GM19372 (cell line): ENCODE data around the gene GPR153.

Experiments
- ATAC-seq: cut with Tn5 transposase; IDR thresholded peaks from one replicate; pipeline ENCODE4 v1.9.1; 2021; ENCODE audit warnings: mild to moderate bottlenecking, low read depth, moderate library complexity; ENCODE audit not compliant: unreplicated experiment

Gene GPR153

GRCh38 chr1:6251233-6251632, 9.7 kb downstream of the GPR153 start:
- ATAC-seq, result no peak

- no peak for ATAC-seq
Measured at GRCh38 chr1:6249739-6250689, 10.9 kb downstream of the GPR153 start.

- ATAC-seq, result no peak
Measured at GRCh38 chr1:6248932-6249738, 11.8 kb downstream of the GPR153 start.

DNA sequence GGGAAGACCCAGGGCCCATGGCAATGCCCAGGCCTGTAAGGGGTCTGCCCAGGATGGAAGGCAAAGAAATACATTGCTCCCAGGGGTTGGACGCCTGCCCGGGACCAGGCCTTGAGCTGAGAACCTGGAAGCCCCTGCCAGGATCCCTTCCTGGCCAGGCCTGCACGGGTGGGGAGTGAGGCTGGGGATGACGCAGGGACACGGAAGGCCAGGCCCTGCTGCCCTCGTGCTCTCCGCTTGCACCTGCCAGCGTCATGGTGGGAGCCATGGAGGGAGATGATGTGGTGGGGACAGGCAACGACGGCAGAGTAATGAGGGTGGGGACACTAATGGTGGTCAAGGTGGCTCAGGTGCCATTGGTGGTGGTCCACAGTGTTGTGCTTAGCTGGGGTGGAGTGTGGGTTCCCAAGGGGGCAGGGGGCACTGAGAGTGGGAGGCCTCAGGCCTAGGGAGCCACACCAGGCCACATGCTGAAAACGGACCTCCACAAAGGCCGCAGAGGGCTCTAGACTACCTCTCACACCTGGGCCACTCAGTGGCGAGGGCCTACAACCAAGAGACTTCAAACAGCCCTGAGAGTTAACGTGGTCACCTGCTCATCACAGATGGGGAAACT, 12.6 kb downstream of the GPR153 start:
- no peak for ATAC-seq

GRCh38 chr1:6247651-6248050, 13.2 kb downstream of the GPR153 start:
- ATAC-seq, result no peak

- ATAC-seq, result no peak
Measured at GRCh38 chr1:6246497-6247467, 14.1 kb downstream of the GPR153 start.

DNA sequence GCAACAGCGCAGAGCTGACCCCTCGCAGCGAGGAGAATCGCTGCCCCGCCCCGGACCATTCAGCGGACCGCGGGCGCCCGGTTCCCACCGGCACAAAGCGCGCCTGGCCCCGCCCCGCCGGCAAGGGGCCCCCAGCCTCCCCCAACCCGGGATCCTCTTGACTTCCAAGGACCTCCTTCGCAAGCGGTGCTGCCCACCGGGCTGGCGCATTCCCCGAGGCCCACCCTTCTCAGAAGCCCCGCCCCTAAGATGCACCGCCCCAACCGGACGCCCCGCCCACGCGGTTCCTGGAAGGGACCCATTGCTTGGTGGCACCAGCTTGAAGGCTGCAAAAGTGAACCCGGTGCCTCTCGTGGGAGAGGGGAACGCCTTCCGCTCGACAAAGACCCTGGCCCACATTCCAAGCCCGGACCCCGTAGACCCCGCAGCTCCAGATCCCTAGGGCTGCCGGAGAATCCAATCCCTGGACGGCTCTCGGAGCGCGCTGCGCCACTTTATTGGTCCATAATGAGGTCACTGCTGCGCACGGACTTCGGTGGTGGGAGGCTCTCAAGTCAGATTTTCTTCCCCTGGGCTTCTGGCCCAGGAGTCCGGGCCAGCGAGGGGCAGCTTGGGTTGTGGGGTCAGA, 14.9 kb downstream of the GPR153 start:
- ATAC-seq, result no peak

DNA sequence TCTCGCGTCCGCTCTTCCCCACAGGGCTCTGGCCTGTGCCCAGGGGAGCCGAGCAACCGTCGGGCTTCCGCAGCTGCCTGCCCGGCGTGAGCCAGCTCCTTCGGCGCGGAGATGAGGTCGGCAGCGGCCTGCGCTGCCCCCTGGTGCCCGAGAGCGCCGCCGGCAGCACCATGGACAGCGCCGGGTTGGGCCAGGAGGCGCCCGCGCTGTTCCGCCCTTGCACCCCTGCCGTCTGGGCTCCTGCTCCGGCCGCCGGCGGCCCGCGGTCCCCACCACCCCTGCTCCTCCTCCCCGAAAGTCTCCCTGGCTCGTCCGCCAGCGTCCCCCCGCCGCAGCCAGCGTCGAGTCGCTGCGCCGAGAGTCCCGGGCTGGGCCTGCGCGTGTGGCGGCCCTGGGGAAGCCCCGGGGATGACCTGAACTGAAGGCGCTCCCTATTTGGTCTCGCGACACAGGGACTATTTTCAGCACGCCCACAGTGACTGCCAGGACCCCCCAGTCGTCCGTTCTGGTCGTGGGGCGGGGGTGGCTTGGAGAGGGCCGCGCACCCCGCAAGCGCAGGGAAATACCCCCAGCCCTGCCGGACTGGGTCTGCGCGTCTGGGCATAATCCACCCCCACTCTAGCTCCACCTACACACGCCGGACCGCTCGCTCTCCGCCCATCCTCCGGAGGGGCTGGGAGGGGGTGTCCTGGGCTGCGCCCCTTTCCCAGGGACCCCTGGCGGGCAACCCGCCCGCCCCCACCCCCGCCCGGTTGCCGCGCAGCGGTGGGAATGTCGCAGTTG, 15.6 kb downstream of the GPR153 start:
- peak; percentile 55 for ATAC-seq

DNA sequence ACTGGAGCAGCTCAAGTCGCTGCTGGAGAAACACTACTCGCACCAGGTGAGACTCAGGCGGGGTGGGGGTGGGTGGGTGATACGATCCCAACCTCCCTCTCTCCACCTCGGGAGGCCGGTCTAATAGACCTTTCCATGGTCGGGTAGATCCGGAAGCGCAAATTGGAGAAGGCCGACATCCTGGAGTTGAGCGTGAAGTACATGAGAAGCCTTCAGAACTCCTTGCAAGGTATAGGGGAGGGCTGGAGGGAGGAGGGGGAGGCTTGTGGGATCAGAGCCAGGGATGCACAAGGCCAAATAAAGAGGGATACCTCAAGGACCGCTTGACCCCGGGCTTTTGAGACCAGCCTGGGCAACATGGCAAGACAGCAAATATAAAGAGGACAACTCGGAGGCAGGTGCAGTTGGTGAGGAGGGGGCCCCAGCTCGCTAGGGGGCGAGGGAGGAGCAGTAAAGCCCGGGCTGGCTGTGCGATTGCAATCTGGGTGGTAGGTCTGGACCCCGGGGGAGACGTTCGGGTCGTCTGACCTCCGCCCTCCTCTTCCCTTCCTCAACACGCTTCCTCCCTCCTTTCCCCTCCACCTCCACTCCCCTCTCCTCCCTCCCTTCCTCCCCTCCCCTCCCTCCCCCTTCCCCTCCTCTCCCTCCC, 16.4 kb downstream of the GPR153 start:
- no peak for ATAC-seq

- no peak for ATAC-seq
Measured at GRCh38 chr1:6243993-6244392, 16.9 kb downstream of the GPR153 start, which contains the start of gene HES3. HES3 (plus strand) TSS chr1:6244179; CDS start chr1:6244366, 187 bp downstream.

DNA sequence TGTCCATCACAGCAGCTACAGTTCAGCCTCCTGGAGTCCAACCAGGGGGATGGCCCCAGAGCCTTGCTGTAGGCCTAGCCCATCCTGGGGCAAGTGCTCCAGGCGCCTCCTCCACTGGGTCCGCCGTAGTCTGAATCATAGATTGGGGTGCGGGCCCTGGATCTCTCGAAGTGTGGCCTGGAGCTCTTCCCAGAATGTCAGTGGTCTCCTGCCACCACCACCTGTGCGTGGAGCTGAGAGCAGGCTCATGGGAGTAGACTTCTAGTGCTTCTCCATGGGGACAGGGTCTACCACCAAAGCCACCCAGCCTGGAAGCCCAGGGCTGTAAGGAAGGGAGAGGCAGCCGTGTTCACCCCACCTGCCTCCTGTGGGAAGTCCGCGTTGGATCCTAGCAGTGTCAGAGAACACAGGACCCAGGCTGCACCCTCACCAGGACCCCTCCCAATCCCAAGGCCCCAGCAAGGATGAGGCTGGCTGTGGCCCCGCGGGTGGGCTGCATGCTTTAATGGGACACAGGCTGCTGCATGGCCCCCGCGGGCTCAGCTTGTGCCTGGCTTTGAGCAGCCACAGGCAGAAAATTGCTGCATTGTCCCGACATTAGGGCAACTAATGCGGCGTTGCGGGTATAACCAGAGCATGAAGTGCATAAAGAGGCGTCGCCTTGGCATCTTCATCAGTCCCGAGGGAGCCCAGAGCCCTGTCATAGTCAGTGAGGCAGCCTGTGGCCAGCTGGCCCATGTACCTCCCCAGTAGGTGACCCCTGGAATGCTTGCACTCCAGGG, 17.7 kb downstream of the GPR153 start:
- no peak for ATAC-seq

- no peak for ATAC-seq
Measured at GRCh38 chr1:6241887-6242740, 18.8 kb downstream of the GPR153 start.

GRCh38 chr1:6241107-6241886, 19.6 kb downstream of the GPR153 start:
- no peak for ATAC-seq

DNA sequence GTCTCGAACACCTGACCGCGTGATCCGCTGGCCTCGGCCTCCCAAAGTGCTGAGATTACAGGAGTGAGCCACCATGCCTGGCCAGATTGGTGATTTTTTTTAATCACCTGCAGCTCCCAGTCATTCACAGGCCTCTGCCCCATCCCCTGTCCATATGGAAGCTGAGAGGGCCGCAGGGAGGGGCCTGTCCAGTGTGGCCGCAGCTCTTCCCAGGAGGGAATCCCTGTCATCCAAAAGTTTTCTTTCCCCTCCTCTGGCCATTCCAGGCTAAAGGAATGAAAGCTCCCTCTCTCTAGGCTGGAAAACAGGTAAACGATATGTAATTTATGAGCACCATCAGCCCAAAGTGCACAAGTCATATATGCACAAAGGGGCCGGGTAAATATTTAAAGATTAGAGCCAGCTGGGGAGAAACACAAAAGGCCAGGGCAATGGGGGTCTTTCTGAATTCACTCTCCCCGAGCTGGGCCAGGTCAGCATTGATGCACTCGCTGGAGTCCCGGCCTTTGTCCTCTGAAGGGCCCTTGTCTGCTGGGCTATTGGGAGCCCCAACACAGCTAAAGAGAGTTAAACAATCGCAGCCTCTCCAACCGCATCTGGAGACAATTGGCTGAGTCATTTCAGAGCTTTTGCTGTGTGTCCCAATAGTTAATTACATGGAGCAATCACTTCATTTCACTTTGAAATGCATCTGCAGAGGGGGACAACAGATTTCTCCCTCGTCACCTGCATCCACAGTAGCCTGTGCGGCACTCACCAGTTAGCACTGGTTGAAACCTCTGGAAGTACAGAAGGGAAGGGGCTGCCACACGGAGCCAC, 20.7 kb downstream of the GPR153 start:
- no peak for ATAC-seq

GRCh38 chr1:6239213-6239752, 21.6 kb downstream of the GPR153 start:
- ATAC-seq, result no peak
